ENCODE measurements around the gene C2orf80.

DNA sequence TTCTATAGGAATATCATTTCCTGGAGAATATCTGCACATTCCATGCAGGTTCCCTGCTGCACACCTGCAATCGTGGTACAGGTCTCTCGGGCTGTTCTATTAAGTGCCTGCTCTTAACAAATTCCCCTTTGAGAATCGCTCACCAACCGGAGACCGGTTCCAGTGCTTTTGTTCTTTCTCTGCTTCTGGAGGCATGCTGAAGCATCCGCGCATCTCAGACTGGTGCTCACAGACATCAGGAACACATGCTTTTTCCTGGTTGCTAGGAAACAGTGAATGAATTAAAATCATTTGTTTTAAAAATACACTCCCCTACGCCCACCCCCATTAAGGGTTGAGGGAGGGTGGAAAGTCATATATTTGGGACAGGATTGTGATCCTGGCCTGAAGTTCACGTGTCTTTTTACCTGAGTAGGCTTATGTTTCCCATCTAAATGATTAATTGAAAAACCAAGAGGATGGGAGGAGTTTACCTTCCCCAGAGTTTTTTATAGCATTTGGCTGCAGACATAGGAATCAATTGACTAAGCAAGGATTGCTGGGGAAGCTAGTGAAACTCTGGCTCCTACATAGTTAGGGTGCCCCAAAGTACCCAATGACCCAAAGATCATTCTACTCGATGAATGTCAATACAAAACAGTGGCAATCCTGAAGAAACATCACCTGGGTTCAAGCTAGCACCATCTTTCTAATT, at the start of gene C2orf80:
- TF ChIP-seq, protein P1, sequence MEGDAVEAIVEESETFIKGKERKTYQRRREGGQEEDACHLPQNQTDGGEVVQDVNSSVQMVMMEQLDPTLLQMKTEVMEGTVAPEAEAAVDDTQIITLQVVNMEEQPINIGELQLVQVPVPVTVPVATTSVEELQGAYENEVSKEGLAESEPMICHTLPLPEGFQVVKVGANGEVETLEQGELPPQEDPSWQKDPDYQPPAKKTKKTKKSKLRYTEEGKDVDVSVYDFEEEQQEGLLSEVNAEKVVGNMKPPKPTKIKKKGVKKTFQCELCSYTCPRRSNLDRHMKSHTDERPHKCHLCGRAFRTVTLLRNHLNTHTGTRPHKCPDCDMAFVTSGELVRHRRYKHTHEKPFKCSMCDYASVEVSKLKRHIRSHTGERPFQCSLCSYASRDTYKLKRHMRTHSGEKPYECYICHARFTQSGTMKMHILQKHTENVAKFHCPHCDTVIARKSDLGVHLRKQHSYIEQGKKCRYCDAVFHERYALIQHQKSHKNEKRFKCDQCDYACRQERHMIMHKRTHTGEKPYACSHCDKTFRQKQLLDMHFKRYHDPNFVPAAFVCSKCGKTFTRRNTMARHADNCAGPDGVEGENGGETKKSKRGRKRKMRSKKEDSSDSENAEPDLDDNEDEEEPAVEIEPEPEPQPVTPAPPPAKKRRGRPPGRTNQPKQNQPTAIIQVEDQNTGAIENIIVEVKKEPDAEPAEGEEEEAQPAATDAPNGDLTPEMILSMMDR (IDR thresholded peaks at IDR 0.05; ENCODE audit: low read length): no peak
- no peak for TF ChIP-seq EZH2 (IDR thresholded peaks at IDR 0.05; ENCODE audit: borderline replicate concordance, low read length)

All from OCI-LY1 (cell line).